Activated T-cell treated with anti-CD3 and anti-CD28 coated beads, Interleukin-2, amount 50 U/mL, for 48 hours (primary cell): ENCODE data around the gene GDPD4.

ENCODE experiments used
- DNase-seq, 2 experiments: peaks; one replicate each; pipeline ENCODE4 v3.0.0-alpha.2; 2020

GDPD4 gene

DNA sequence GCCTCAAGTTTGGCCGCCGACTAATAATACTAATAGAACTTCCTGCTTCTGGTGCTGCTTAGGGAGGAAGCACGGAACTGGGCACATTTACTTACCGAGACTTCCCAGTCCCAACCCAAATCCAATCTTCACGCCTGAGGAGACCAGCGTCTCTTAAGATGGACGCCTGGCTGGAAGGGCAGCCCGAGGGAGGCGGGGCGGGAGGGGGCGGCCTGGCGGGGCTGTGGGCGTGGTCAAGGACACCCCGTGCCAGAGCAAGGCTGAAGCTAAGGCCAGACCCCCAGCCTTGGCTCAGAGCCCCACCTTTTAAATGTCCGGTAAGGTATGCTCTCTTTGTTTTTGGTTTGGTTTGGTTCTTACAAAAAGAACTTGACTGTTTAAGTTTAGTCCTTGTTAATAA lies at the start of gene GDPD4:
GDPD4 (minus strand) TSS at position 177 of the 400 bp plus-strand sequence. CDS start 16,549 bp downstream, outside the sequence.
- DNase-seq: no peak

GRCh38 chr11:77347948-77348347 lies 46.5 kb upstream of the GDPD4 start:
- no peak for DNase-seq

DNA sequence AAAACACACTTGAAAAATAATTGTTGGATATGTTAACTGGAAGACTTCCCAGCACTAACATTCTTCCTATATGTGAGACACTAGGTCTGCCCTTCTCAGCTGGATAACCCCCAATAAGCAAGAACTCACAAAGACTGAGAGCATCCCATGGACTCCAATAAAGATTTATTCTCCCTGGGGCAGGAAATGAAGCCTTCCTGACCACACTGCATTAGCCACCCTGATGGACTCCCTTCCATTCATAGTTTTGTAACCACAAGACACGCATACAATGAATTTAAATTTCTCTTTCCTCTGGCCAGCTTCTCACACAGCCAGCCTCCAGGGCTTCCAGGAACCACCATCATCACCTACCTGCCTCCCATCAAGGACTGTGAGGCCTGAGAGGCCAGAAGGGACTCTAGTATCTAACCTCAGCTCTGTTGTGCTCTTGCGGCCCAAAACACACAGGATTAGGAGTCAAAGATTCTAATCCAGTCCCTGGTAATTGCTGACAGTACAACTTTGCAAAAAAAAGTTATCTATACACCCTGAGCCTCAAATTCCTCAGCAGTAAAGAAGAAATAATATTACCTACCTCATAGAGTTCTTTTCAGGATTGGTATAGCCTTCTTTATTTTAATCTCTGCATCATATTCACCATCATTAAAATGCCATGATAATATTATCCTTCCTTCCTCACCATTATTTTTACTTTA lies 45.6 kb upstream of the GDPD4 start:
- DNase-seq: no peak

- no peak for DNase-seq
These were observed 44.1 kb upstream of the GDPD4 start for GRCh38 chr11:77345621-77346020.

DNA sequence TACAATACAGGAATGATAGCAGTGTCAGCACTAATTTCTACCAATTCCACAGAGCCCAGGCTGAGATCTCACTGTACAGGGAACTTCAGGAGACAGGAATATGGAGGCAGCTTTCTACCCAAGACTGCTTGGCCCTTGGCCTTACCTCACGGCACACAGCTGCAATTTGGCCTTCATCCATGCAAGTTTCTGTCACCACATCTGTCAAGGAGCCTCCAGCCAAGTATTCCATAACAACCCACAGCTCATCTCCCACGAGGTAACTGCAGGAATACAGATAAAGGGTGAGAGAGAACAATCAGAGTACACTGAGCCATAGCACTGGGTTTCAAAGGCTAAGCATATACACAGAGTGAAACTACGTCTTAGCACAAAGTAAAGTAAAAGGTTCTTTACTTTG lies 39.0 kb upstream of the GDPD4 start:
- no peak for DNase-seq

DNA sequence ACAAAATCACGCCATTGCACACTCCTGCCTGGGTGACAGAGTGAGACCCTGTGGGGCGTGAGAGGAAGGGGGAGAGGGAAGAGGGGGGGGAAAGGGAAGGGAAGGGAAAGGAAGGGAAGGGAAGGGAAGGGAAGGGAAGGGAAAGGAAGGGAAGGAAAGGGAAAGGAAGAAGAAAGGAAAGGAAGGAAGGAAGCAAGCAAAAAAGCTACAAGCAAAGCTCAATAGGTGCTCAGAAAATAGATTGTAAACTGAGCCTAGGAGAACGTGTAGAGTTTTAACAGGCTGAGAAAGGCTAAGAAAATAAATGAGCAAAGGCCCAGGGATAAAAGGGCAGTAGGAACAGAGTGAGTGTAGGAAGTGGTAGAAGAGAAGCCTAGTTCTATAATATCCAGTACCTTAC lies 30.8 kb upstream of the GDPD4 start:
- DNase-seq: no peak

GRCh38 chr11:77325159-77325558 lies 23.7 kb upstream of the GDPD4 start:
- no peak for DNase-seq

DNA sequence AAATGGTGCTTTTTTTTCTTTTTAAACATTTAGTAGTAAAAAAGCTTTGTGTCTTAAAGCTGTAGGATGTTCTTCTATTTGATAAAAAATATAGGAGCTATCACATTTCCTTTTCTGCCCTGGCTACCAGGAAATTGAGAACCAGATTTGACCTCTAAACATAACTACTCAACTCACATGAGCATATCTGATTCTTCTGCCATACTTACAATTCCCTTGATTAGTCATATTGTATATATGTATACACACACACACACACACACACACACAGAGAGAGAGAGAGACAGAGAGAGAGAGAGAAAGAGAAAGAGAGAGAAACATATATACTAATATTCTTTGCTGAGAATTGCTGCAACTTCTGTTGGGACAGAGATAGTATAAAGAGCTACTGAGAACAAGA lies 23.0 kb upstream of the GDPD4 start:
- DNase-seq: no peak

- no peak for DNase-seq
These were observed 21.6 kb upstream of the GDPD4 start for GRCh38 chr11:77322926-77323590.

DNA sequence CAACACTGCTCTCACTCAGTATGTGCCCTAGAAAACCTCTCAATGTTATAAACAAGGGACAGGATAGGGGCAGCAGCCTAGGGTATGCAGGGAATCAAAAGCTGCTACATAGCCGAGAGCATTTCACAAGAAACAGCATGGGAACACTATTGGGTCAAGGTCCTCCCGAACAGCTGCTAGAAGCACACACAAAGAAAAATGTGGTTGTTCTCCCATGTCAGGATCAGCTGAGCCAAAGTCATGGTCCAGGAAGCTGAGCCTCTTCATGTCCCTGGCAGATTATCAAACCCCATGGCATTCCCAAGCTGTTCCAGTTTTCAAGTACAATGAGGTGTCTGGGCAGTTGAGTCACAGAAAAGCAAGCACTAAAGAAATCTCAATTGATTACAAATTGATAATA lies 21.0 kb upstream of the GDPD4 start:
- no peak for DNase-seq

- no peak for DNase-seq
These were observed 18.9 kb upstream of the GDPD4 start for GRCh38 chr11:77320351-77320750.

- no peak for DNase-seq
These were observed 17.1 kb upstream of the GDPD4 start for GRCh38 chr11:77318600-77318999.

DNA sequence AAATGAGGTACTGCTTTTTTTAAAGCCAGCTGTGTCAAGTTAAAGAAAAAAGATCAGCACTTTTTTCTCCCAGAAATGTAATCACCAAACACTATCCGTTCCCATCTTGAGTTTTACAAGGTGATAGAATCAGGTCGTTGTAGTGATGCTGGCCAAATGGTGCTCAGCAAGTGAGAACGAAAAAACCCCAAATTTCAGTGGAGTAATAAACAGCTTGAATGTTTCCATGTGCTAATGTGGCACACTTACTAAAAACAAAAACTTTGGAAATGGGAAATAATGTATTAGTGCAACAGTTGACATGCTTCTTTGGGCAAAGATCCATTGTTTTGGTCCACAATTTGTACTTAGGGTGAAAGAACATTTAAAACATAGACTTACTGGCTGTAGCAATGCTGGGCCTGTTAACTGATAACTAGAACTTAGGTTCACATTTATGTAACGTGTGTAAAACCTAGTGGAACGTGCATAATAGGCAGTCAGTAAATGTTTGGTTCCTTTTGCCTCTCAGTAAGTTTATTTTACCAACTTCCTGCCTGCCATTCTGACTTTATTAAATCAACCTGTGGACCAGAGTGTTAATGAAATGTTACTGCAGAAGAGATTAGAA lies 15.4 kb upstream of the GDPD4 start:
- no peak for DNase-seq

DNA sequence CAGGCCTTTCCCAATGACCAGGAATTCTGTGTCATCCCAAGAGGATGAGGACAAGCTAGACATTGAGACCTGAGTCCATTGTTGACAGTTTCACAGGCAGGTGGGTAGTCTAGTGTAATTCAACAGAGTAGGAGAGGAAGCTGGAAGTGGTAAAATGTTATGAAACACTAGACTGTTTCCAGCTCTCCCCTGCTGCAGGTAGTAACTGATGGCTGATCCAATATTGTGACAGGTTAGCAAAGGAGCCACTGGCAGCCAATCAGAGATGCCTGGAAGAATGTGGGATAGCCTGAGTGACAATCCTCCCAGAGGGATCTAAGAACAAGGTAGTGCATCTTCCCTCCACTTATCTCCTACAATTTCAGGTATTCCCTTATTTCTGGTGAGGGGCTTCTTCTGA lies 10.6 kb upstream of the GDPD4 start:
- DNase-seq: no peak

- no peak for DNase-seq
These were observed 10.2 kb upstream of the GDPD4 start for GRCh38 chr11:77311701-77312100.

- no peak for DNase-seq
These were observed 9.2 kb upstream of the GDPD4 start for GRCh38 chr11:77310721-77311120.

GRCh38 chr11:77309401-77310085 lies 8.1 kb upstream of the GDPD4 start:
- DNase-seq: no peak

DNA sequence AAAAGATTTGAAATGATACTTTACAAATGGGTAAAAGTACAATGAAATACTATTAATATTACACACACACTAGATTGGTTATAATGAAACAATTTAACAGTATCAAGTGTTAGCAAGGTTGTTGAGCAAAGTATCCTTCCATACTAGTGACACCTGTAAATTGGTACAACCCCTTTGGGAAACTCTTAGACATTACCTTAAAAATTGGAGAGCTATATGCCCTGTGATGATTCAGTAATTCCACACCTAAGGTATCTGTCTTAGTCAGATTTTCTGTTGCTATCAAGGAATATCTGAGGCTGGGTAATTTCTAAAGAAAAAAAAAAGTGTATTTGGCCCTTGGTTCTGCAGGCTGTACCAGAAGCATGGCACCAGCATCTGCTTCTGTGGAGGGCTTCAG lies 7.4 kb upstream of the GDPD4 start:
- no peak for DNase-seq

DNA sequence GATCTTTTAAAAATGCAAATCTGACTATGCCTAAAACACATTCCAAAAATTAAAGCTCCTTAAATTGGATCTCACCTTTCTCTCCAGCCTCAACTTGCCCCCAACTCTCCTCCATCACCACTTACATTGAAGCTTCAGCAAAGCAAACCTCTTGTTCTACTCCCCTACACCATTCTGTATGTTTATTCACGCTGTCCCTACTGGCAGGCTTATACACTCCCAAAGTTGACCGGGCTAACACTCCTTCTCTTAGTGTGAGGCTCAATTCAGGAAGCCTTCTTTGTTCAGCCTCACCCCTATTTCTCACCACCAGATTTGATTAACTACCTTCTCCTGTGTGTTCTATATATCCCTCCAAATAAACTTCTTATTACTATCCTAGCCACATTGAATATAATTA lies 1.8 kb upstream of the GDPD4 start:
- DNase-seq: no peak

GRCh38 chr11:77302752-77303151 lies 1.3 kb upstream of the GDPD4 start:
- DNase-seq: no peak

- no peak for DNase-seq
These were observed 791 bp downstream of the GDPD4 start for GRCh38 chr11:77300695-77301094.

- peak in 1 of 2 experiments; percentile 31 for DNase-seq
These were observed 1.5 kb downstream of the GDPD4 start for GRCh38 chr11:77300028-77300427.

GRCh38 chr11:77299528-77299993 lies 1.9 kb downstream of the GDPD4 start:
- no peak for DNase-seq

- no peak for DNase-seq
These were observed 7.4 kb downstream of the GDPD4 start for GRCh38 chr11:77294040-77294439.
